ENCODE results near the gene UFSP2. TPM values are rescaled to one million over a fixed set of nuclear protein-coding genes. Genes with fewer than 3 reads are reported as not detected.

Gene UFSP2
- total RNA-seq, 1 donor from 2014 or later, result 20.4 TPM

DNA sequence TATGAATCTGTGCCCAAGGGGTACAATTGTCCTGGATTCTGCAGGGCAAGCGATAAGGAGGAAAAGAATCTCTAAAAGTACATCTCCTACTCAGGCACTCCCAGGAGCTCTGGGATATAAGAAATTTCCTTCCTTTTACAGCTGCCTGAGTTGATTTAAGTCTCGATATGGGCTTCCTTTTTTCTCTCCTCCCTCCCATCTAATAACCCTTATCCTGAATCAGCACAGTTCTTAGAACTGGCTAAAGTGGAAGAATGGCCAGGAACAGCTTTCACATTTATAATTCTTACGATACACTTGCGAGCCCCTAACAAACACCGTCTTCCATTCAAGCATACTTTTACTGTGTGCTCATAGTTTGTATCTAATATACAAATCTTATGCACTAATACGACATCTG, 51.2 kb downstream of the UFSP2 start:
- no peak for DNase-seq (ENCODE audit: extremely low spot score in 2 of 2)
- Histone ChIP-seq H3K4me3 (no peak overlapping the region), H3K9me3 (no peaks in the 10 kb centered on the region), H3K36me3 (peaks cover 0 to 8% of the 10 kb centered on the region in 2 donors), H3K27ac (no peak overlapping the region), H3K27me3 (no peaks in the 10 kb centered on the region), H3K4me1 (no peaks in the 10 kb centered on the region)
- TF ChIP-seq POLR2A (IDR thresholded peaks at IDR 0.05) (no peak), POLR2AphosphoS5 (IDR thresholded peaks at IDR 0.05; ENCODE audit: insufficient read depth in 1 of 2, low read depth in 1 of 2) (no peak)
- TF ChIP-seq, protein P1, sequence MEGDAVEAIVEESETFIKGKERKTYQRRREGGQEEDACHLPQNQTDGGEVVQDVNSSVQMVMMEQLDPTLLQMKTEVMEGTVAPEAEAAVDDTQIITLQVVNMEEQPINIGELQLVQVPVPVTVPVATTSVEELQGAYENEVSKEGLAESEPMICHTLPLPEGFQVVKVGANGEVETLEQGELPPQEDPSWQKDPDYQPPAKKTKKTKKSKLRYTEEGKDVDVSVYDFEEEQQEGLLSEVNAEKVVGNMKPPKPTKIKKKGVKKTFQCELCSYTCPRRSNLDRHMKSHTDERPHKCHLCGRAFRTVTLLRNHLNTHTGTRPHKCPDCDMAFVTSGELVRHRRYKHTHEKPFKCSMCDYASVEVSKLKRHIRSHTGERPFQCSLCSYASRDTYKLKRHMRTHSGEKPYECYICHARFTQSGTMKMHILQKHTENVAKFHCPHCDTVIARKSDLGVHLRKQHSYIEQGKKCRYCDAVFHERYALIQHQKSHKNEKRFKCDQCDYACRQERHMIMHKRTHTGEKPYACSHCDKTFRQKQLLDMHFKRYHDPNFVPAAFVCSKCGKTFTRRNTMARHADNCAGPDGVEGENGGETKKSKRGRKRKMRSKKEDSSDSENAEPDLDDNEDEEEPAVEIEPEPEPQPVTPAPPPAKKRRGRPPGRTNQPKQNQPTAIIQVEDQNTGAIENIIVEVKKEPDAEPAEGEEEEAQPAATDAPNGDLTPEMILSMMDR (IDR thresholded peaks at IDR 0.05), result no peak
- intact Hi-C loops (cut with DNase I), result no loop called here

DNA sequence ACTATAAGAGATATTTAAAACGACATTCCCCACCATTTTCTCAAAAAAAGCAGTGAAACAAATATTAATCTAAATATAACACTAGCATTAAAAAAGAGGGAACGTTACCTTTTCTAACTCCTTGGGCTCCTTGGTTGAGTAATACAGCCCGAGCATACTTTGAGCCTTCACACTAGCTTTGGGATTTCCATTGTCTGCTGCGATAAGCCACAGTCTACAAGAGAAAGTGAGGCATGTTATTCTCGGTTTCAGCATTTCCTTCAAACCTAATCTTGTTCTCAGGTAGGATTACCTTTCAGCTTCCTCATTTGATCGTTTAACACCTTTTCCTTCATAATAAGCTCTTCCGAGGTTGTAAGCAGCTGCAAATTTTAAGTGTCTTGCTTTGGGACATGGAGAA, 51.7 kb downstream of the UFSP2 start:
- H3K27ac ChIP-seq, result no peak overlapping the region
- no peak overlapping the region for H3K4me3 ChIP-seq
- no peaks in the 10 kb centered on the region for H3K4me1 ChIP-seq
- no peak for DNase-seq (ENCODE audit: extremely low spot score in 2 of 2)
- TF ChIP-seq POLR2AphosphoS5 (IDR thresholded peaks at IDR 0.05; ENCODE audit: insufficient read depth in 1 of 2, low read depth in 1 of 2) (no peak), POLR2A (IDR thresholded peaks at IDR 0.05) (no peak)
- TF ChIP-seq, protein P1 (IDR thresholded peaks at IDR 0.05), result no peak
- H3K27me3 ChIP-seq, result no peaks in the 10 kb centered on the region
- H3K36me3 ChIP-seq, result peaks cover 0 to 8% of the 10 kb centered on the region in 2 donors
- H3K9me3 ChIP-seq, result no peaks in the 10 kb centered on the region
- intact Hi-C loops (cut with DNase I), result no loop called here

DNA sequence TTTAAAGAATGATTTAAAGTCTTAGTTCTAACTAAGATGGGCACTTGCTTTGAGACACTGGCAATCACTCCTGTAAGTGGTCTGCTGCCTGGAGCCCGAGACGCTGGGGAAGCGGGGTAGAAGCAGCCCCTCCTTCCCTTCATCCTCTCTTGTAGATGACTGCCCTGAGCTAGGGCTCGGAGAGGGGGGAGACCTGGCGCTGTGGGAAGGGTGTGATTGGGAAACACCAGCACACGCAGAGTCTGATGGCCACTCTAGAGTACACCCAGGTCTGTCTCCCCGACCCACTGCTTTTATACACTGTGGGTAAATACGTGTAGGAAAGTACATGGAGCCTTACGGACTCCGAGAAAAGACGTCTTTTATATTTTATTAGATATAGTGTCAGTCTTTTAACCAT, 54.1 kb downstream of the UFSP2 start:
- TF ChIP-seq POLR2AphosphoS5 (IDR thresholded peaks at IDR 0.05; ENCODE audit: insufficient read depth in 1 of 2, low read depth in 1 of 2), result no peak
- TF ChIP-seq, protein P1 (IDR thresholded peaks at IDR 0.05), result no peak
- TF ChIP-seq POLR2A (IDR thresholded peaks at IDR 0.05), result no peak
- Histone ChIP-seq H3K9me3 (no peaks in the 10 kb centered on the region), H3K36me3 (peaks cover 0 to 8% of the 10 kb centered on the region in 2 donors), H3K4me1 (no peaks in the 10 kb centered on the region), H3K27ac (no peak overlapping the region), H3K4me3 (no peak overlapping the region), H3K27me3 (no peaks in the 10 kb centered on the region)
- no peak for DNase-seq (ENCODE audit: extremely low spot score in 2 of 2)
- intact Hi-C loops (cut with DNase I), result no loop called here

DNA sequence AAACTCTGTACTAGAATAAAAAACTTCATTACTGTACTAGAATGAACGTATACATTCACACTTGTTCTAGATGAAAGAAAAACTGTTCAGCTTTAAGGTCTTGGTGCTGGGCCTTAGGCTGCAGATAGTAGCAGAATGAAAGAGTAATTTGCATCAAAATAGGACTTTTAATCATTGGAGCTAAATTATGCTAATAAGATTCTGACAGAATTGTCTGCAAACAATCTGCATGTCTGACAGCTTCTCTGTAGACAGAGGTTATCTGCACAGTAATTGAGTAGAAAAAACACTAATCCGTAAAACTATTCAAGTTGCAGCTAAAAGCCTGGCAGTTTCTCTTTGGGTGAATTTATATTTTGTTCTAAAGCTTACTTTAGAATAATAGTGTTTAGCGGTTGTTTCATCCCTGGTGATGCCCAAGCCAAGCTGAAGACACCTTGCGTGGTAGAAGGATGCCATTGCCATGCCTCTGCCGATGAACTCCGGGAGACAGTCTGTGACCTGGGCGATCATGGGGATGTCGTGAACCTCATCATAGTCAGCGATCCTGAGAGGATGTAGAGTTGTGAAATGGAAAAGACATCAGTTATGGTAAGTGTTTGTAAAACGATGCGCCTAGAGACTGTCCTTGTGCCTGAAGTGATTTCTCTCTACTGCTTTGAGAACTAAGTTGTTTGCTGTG, 55.4 kb downstream of the UFSP2 start:
- Histone ChIP-seq H3K9me3 (no peaks in the 10 kb centered on the region), H3K4me1 (no peaks in the 10 kb centered on the region), H3K27ac (no peak overlapping the region), H3K36me3 (peaks cover 0 to 8% of the 10 kb centered on the region in 2 donors), H3K27me3 (no peaks in the 10 kb centered on the region), H3K4me3 (no peak overlapping the region)
- TF ChIP-seq POLR2A (IDR thresholded peaks at IDR 0.05), result no peak
- intact Hi-C loops (cut with DNase I), result no loop called here
- DNase-seq (ENCODE audit: extremely low spot score in 2 of 2), result no peak

DNA sequence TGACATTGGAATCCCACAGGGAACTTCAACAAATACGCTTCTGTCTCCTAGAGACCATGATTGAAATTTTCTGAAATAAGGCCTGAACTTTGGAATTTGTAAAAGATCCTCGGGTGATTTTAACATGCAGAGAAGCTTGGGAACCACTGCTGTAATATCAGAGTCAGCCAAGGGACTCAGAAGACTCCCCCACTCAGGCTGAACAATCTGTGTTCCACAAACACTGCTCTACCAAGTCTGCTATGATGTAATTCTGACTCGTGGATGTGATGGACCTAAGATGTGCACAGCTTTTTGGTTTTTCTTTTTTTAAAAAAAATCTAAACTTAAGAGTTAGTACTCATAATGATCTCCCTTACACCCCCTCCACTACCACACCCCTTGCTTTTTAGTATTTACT, 56.0 kb downstream of the UFSP2 start:
- Histone ChIP-seq H3K4me1 (no peaks in the 10 kb centered on the region), H3K9me3 (no peaks in the 10 kb centered on the region), H3K36me3 (peaks cover 0 to 8% of the 10 kb centered on the region in 2 donors), H3K27ac (no peak overlapping the region), H3K4me3 (no peak overlapping the region), H3K27me3 (no peaks in the 10 kb centered on the region)
- TF ChIP-seq POLR2AphosphoS5 (IDR thresholded peaks at IDR 0.05; ENCODE audit: insufficient read depth in 1 of 2, low read depth in 1 of 2), result no peak
- TF ChIP-seq, protein P1 (IDR thresholded peaks at IDR 0.05), result no peak
- no peak for TF ChIP-seq POLR2A (IDR thresholded peaks at IDR 0.05)
- DNase-seq (ENCODE audit: extremely low spot score in 2 of 2), result no peak
- intact Hi-C loops (cut with DNase I), result no loop called here
